Anterior cingulate cortex (tissue), 58 donors: Measurements from ENCODE around the gene TCF15.
"Not testable (repeated sequence)": the region's sequence is repeated elsewhere in the genome, so short reads cannot be mapped to it uniquely, and the experiment has no call there.

Source experiments
- DNase-seq, 58 donors: peaks; one replicate each; lab custom pipeline; 2025; lab: John Stamatoyannopoulos, UW

The TCF15 gene

GRCh38 chr20:588476-588875, 21.6 kb downstream of the TCF15 start:
- DNase-seq, result no peak

- no peak for DNase-seq
These were observed 25.2 kb downstream of the TCF15 start for GRCh38 chr20:584971-585301.

GRCh38 chr20:584161-584970, 25.7 kb downstream of the TCF15 start:
- DNase-seq, result no peak

- no peak for DNase-seq
These were observed 27.9 kb downstream of the TCF15 start for GRCh38 chr20:582204-582603.

GRCh38 chr20:578940-579690, 31.0 kb downstream of the TCF15 start:
- not testable (repeated sequence) for DNase-seq

GRCh38 chr20:577167-577791, 32.8 kb downstream of the TCF15 start:
- DNase-seq, result no peak

GRCh38 chr20:576156-576555, 34.0 kb downstream of the TCF15 start:
- peak in 1 of 58 donors; percentile 11 for DNase-seq

GRCh38 chr20:575230-575629, 34.9 kb downstream of the TCF15 start:
- no peak for DNase-seq

- no peak for DNase-seq
These were observed 35.7 kb downstream of the TCF15 start for GRCh38 chr20:574297-574942.

- DNase-seq, result no peak
These were observed 36.5 kb downstream of the TCF15 start for GRCh38 chr20:573414-574296.

GRCh38 chr20:572727-573126, 37.4 kb downstream of the TCF15 start:
- DNase-seq, result no peak

GRCh38 chr20:571754-572441, 38.2 kb downstream of the TCF15 start:
- no peak for DNase-seq

GRCh38 chr20:568673-569415, 41.3 kb downstream of the TCF15 start:
- DNase-seq, result no peak

- DNase-seq, result no peak
These were observed 41.9 kb downstream of the TCF15 start for GRCh38 chr20:568097-568652.

GRCh38 chr20:564192-564591, 45.9 kb downstream of the TCF15 start:
- DNase-seq, result no peak

- no peak for DNase-seq
These were observed 46.9 kb downstream of the TCF15 start for GRCh38 chr20:563187-563586.

- no peak for DNase-seq
These were observed 47.7 kb downstream of the TCF15 start for GRCh38 chr20:562232-562897.
